Measurements from ENCODE around the gene ABCG1.

The ABCG1 gene

GRCh38 chr21:42218836-42219605 is at the start of gene ABCG1:
Gene ABCG1, plus strand, starts transcription at chr21:42219140. Its CDS starts 123 bp downstream, at chr21:42219263.
- DNase-seq (ENCODE audit: low read depth, low spot score), result no peak

GRCh38 chr21:42169758-42170157 is 49.2 kb upstream of the ABCG1 start:
- in situ Hi-C loops (cut with HindIII; ENCODE audit: low sequenced_read_pairs), result no loop called here
- no peak overlapping the region for H3K4me3 ChIP-seq (ENCODE audit: low read depth, low read length)
- TF ChIP-seq CTCF (IDR thresholded peaks at IDR 0.05; ENCODE audit: low read depth, low read length), result no peak
- DNase-seq (ENCODE audit: low read depth, low spot score), result no peak

More at GRCh38 chr21:42218836-42219605, at the start of gene ABCG1:
- peak within 1 kb of the TSS; percentile 35 for H3K4me3 ChIP-seq (ENCODE audit: low read depth, low read length)
- no peak for TF ChIP-seq CTCF (IDR thresholded peaks at IDR 0.05; ENCODE audit: low read depth, low read length)
- in situ Hi-C loops (cut with HindIII; ENCODE audit: low sequenced_read_pairs), result no loop called here

- TF ChIP-seq CTCF (IDR thresholded peaks at IDR 0.05; ENCODE audit: low read depth, low read length), result no peak
- in situ Hi-C loops (cut with HindIII; ENCODE audit: low sequenced_read_pairs), result no loop called here
- no peak overlapping the region for H3K4me3 ChIP-seq (ENCODE audit: low read depth, low read length)
These were observed 47.6 kb upstream of the ABCG1 start for GRCh38 chr21:42171091-42172053.

GRCh38 chr21:42172596-42173483 is 46.1 kb upstream of the ABCG1 start:
- H3K4me3 ChIP-seq (ENCODE audit: low read depth, low read length), result no peak overlapping the region
- in situ Hi-C loops (cut with HindIII; ENCODE audit: low sequenced_read_pairs), result no loop called here
- no peak for DNase-seq (ENCODE audit: low read depth, low spot score)
- no peak for TF ChIP-seq CTCF (IDR thresholded peaks at IDR 0.05; ENCODE audit: low read depth, low read length)

More at GRCh38 chr21:42171091-42172053, 47.6 kb upstream of the ABCG1 start:
- DNase-seq (ENCODE audit: low read depth, low spot score), result no peak

GRCh38 chr21:42174173-42174572 is 44.8 kb upstream of the ABCG1 start:
- no peak for TF ChIP-seq CTCF (IDR thresholded peaks at IDR 0.05; ENCODE audit: low read depth, low read length)
- in situ Hi-C loops (cut with HindIII; ENCODE audit: low sequenced_read_pairs), result no loop called here
- no peak overlapping the region for H3K4me3 ChIP-seq (ENCODE audit: low read depth, low read length)
- no peak for DNase-seq (ENCODE audit: low read depth, low spot score)
